AG09309 (cell line): ENCODE data around the gene VSIR.

Source experiments
- DNase-seq: peaks from one replicate; pipeline ENCODE4 v3.0.0-alpha.2; 2010; ENCODE audit warnings: low read depth
- H3K4me3 ChIP-seq: 2 replicates; pipeline ENCODE4 v1.5.1; 2011; ENCODE audit warnings: mild to moderate bottlenecking, low read depth, low read length, moderate library complexity; ENCODE audit not compliant: control insufficient read depth
- CTCF ChIP-seq: IDR thresholded peaks from 2 replicates; pipeline ENCODE4 v1.5.1; 2011; ENCODE audit warnings: mild to moderate bottlenecking, low read depth, low read length, inconsistent platforms; ENCODE audit not compliant: insufficient read depth, control insufficient read depth; ENCODE audit errors: missing control alignments

VSIR gene

GRCh38 chr10:71718165-71718698, 55.1 kb downstream of the VSIR start:
- no peak overlapping the region for H3K4me3 ChIP-seq
- DNase-seq = no peak
- TF ChIP-seq CTCF = no peak

GRCh38 chr10:71717551-71717951, 55.8 kb downstream of the VSIR start:
- DNase-seq = no peak
- no peak for TF ChIP-seq CTCF
- H3K4me3 ChIP-seq = no peak overlapping the region

- no peak for DNase-seq
- no peak for TF ChIP-seq CTCF
- H3K4me3 ChIP-seq = no peak overlapping the region
Measured at GRCh38 chr10:71717056-71717455, 56.3 kb downstream of the VSIR start.

- DNase-seq = no peak
- no peak for TF ChIP-seq CTCF
- no peak overlapping the region for H3K4me3 ChIP-seq
Measured at GRCh38 chr10:71716426-71716825, 56.9 kb downstream of the VSIR start.

- DNase-seq = no peak
- no peak overlapping the region for H3K4me3 ChIP-seq
- no peak for TF ChIP-seq CTCF
Measured at GRCh38 chr10:71715860-71716259, 57.5 kb downstream of the VSIR start.

GRCh38 chr10:71715026-71715425, 58.3 kb downstream of the VSIR start:
- no peak for TF ChIP-seq CTCF
- no peak overlapping the region for H3K4me3 ChIP-seq
- no peak for DNase-seq

- TF ChIP-seq CTCF = no peak
- DNase-seq = no peak
- H3K4me3 ChIP-seq = no peak overlapping the region
Measured at GRCh38 chr10:71714592-71714991, 58.7 kb downstream of the VSIR start.
